Adrenal gland (tissue), 5 donors: Measurements from ENCODE around the gene BMPR1B.

Source experiments
- POLR2A ChIP-seq, 2 donors: fragments of 450-650 bp; IDR thresholded peaks; one replicate each; pipeline ENCODE4 v1.6.1; 2017; ENCODE audit warnings: antibody characterized with exemption in 2 of 2, mild to moderate bottlenecking in 2 of 2, moderate library complexity in 1 of 2
- TF ChIP-seq, protein P1 (sequence below), 6 experiments: fragments of 450-650 bp in 4 of 6; fragments of 200-600 bp in 2 of 6; sonication (generic) in 1 of 6; IDR thresholded peaks; 1 replicate in 5 of 6; 2 replicates in 1 of 6; pipeline versions ENCODE4 v1.5.1 to v1.8.0; 2016 to 2021; ENCODE audit warnings: antibody characterized with exemption in 6 of 6, mild to moderate bottlenecking in 2 of 6, moderate library complexity in 1 of 6
- donor health status: DM: no; HTN: no; CAD: no.

DNA sequence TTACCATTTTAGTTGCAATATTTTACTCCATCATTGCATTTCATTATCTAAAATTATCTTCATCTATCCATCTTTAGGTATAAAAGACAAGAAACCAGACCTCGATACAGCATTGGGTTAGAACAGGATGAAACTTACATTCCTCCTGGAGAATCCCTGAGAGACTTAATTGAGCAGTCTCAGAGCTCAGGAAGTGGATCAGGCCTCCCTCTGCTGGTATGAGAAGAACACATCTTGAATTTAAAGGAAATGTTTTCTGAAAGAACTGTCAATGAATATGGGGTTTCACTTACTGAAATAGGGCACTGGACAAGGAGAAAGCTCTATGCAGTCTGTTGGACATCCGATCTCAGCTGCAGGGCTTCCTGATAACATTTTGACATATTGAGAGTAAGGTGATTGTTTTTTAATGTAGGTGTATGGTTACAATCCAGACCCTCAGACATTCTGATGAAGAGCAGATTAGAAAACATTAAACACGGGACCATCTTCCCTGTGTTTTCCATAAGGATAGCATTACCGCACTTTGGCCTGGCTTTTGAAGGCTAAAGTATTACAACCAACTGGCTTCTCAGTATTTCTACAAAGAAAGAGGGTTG is 367.2 kb downstream of the BMPR1B start:
- TF ChIP-seq, protein P1, sequence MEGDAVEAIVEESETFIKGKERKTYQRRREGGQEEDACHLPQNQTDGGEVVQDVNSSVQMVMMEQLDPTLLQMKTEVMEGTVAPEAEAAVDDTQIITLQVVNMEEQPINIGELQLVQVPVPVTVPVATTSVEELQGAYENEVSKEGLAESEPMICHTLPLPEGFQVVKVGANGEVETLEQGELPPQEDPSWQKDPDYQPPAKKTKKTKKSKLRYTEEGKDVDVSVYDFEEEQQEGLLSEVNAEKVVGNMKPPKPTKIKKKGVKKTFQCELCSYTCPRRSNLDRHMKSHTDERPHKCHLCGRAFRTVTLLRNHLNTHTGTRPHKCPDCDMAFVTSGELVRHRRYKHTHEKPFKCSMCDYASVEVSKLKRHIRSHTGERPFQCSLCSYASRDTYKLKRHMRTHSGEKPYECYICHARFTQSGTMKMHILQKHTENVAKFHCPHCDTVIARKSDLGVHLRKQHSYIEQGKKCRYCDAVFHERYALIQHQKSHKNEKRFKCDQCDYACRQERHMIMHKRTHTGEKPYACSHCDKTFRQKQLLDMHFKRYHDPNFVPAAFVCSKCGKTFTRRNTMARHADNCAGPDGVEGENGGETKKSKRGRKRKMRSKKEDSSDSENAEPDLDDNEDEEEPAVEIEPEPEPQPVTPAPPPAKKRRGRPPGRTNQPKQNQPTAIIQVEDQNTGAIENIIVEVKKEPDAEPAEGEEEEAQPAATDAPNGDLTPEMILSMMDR (IDR thresholded peaks at IDR 0.05) = peak; percentile 29 to 54 (median 44)
- no peak for TF ChIP-seq POLR2A (IDR thresholded peaks at IDR 0.05)
